Lung (tissue), 12 donors: Measurements from ENCODE around the gene TMEM176A. TPM values are rescaled to one million over a fixed set of nuclear protein-coding genes. Genes with fewer than 3 reads are reported as not detected.

Experiments used
- ATAC-seq: fragments of 200-7000 bp; cut with Tn5 transposase; one replicate; pipeline ENCODE4 v1.9.1; 2020; ENCODE audit warnings: moderate number of reproducible peaks; ENCODE audit not compliant: insufficient read depth, low FRiP score
- DNase-seq, 3 donors: peaks; one replicate each; pipeline ENCODE4 v3.0.0-alpha.2; 2013 to 2017
- H3K27ac ChIP-seq, 2 donors: one replicate each; pipeline ENCODE4 v1.5.1; 2013; ENCODE audit warnings: mild to moderate bottlenecking in 2 of 2, moderate library complexity in 2 of 2, control low read depth in 1 of 2, inconsistent platforms in 1 of 2, low read depth in 1 of 2, low read length in 1 of 2
- H3K27me3 ChIP-seq, 3 donors: one replicate each; pipeline ENCODE4 v1.5.1; 2013; ENCODE audit warnings: low read length in 2 of 3; ENCODE audit not compliant: control insufficient read depth in 3 of 3, insufficient read depth in 3 of 3
- H3K36me3 ChIP-seq, 4 donors: one replicate each; pipeline ENCODE4 v1.5.1; 2013; ENCODE audit warnings: low read length in 4 of 4, mild to moderate bottlenecking in 1 of 4, moderate library complexity in 1 of 4; ENCODE audit not compliant: control insufficient read depth in 4 of 4, insufficient read depth in 4 of 4
- H3K4me1 ChIP-seq, 5 donors: one replicate each; pipeline ENCODE4 v1.5.1; 2013; ENCODE audit warnings: low read length in 5 of 5, mild to moderate bottlenecking in 2 of 5, moderate library complexity in 1 of 5; ENCODE audit not compliant: control insufficient read depth in 5 of 5, insufficient read depth in 5 of 5
- H3K4me3 ChIP-seq: one replicate; pipeline ENCODE4 v1.5.1; 2013; ENCODE audit warnings: mild to moderate bottlenecking, control low read depth, moderate library complexity
- H3K9ac ChIP-seq, 2 donors: one replicate each; pipeline ENCODE4 v1.5.1; 2013; ENCODE audit warnings: low read length in 2 of 2, control low read depth in 1 of 2; ENCODE audit not compliant: insufficient read depth in 1 of 2
- H3K9me3 ChIP-seq, 4 donors: one replicate each; pipeline ENCODE4 v1.5.1; 2013; ENCODE audit warnings: low read length in 3 of 4, mild to moderate bottlenecking in 1 of 4, moderate library complexity in 1 of 4; ENCODE audit not compliant: control insufficient read depth in 4 of 4, insufficient read depth in 3 of 4
- CTCF ChIP-seq: IDR thresholded peaks from 2 replicates; pipeline ENCODE4 v1.5.1; 2012; ENCODE audit warnings: mild to moderate bottlenecking; ENCODE audit errors: control extremely low read depth, extremely low read depth
- WGBS, 2 donors: extraction: QIAGEN DNeasy Blood & Tissue Kit; methylation state at CpG; one replicate each; pipeline ENCODE4 v1.1.7; 2013; 5-methylcytosine and 5-hydroxymethylcytosine counted together
- polyA plus RNA-seq, 2 donors: library from polyadenylated mRNA; stranded (reverse); fragments of 200-250 nt; gene quantifications; one replicate each; pipeline ENCODE4 v1.2.1, GENCODE V29; 2013
- total RNA-seq, 2 donors: library from RNA; depleted of rRNA in 1 of 2; stranded (reverse); fragments of >200 nt in 1 of 2; gene quantifications; one replicate each; pipeline ENCODE4 v1.2.1, GENCODE V29; 2014 to 2021
- donor health status: control.
- donor health status: control.
- donor health status: Bipolar disorder and iron deficiency.
- donor health status: healthy.
- donor health status: DM: yes; HTN: yes; CAD: no.

Gene TMEM176A
- total and polyA plus RNA-seq, 4 donors = 18.3 to 33.1 (median 23.3) TPM

GRCh38 chr7:150848561-150849115 lies 48.1 kb downstream of the TMEM176A start:
- H3K9me3 ChIP-seq = no peaks in the 10 kb centered on the region
- WGBS, 2 donors = 85 to 86% methylated on average over 3 of the region's 3 CpGs
- H3K4me3 ChIP-seq = no peak overlapping the region
- TF ChIP-seq CTCF = no peak
- H3K9ac ChIP-seq = no peak overlapping the region
- DNase-seq (no peak), ATAC-seq (no peak)
- no peaks in the 10 kb centered on the region for H3K27me3 ChIP-seq
- peaks cover 0 to 19% (median 0%) of the 10 kb centered on the region in 5 donors for H3K4me1 ChIP-seq
- no peaks in the 10 kb centered on the region for H3K36me3 ChIP-seq
- H3K27ac ChIP-seq = no peak overlapping the region

GRCh38 chr7:150849204-150849775 lies 48.7 kb downstream of the TMEM176A start:
- WGBS, 2 donors = 78 to 84% methylated on average over 10 of the region's 10 CpGs
- no peak for TF ChIP-seq CTCF
- DNase-seq (no peak), ATAC-seq (no peak)
- no peaks in the 10 kb centered on the region for H3K9me3 ChIP-seq
- H3K9ac ChIP-seq = no peak overlapping the region
- H3K4me1 ChIP-seq = peaks cover 0 to 23% (median 0%) of the 10 kb centered on the region in 5 donors
- H3K36me3 ChIP-seq = no peaks in the 10 kb centered on the region
- no peak overlapping the region for H3K27ac ChIP-seq
- no peaks in the 10 kb centered on the region for H3K27me3 ChIP-seq
- H3K4me3 ChIP-seq = no peak overlapping the region

- ATAC-seq (no peak), DNase-seq (no peak)
- no peak overlapping the region for H3K9ac ChIP-seq
- no peaks in the 10 kb centered on the region for H3K9me3 ChIP-seq
- WGBS, 2 donors = 83 to 91% methylated on average over 5 of the region's 5 CpGs
- no peak overlapping the region for H3K27ac ChIP-seq
- no peaks in the 10 kb centered on the region for H3K27me3 ChIP-seq
- H3K4me1 ChIP-seq = peaks cover 0 to 25% (median 0%) of the 10 kb centered on the region in 5 donors
- no peak for TF ChIP-seq CTCF
- no peak overlapping the region for H3K4me3 ChIP-seq
- no peaks in the 10 kb centered on the region for H3K36me3 ChIP-seq
These were observed 49.7 kb downstream of the TMEM176A start for GRCh38 chr7:150850273-150850672.
